ENCODE results near the gene NT5DC2. TPM values are rescaled to one million over a fixed set of nuclear protein-coding genes. Genes with fewer than 3 reads are reported as not detected.

NT5DC2 gene
- total RNA-seq, 2 donors from 2014 or later = 47.6 to 83.4 TPM

DNA sequence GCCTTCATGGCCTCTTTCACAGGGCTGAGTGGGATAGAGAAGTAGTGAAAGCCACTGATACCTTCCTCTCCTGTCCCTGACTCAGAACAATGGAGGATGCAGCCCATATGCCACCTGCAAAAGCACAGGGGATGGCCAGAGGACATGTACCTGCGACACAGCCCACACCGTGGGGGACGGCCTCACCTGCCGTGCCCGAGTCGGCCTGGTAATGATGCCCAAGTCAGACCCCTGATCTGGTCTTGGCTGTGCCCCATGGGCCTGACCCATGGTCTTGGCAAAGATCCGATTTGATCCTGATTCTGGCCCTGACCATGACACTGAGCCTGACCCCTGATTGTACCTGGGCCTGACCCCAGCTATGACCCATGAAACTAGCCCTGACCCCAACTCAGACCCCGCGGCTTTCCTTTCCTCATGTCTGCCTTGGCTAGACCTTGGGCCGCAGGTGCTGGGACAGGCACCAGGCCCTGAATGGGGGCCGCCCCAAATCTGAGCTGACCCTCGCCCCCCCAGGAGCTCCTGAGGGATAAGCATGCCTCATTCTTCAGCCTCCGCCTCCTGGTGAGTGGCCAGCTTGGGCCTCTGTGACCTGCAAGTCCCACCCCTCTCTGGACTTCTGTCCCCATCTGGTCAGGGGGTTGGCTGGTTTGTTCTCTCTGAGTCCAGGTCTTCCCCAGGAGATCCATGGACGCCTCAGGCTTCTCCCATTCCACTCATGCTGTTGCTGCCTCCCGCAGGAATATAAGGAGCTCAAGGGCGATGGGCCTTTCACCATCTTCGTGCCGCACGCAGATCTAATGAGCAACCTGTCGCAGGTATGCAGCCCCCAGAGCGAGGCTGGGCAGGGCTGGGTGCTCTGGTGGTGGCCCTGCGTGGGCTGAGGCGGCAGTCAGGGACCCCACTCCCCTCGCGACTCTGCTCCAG, 15.6 kb downstream of the NT5DC2 start:
- no peaks in the 10 kb centered on the region for H3K36me3 ChIP-seq

DNA sequence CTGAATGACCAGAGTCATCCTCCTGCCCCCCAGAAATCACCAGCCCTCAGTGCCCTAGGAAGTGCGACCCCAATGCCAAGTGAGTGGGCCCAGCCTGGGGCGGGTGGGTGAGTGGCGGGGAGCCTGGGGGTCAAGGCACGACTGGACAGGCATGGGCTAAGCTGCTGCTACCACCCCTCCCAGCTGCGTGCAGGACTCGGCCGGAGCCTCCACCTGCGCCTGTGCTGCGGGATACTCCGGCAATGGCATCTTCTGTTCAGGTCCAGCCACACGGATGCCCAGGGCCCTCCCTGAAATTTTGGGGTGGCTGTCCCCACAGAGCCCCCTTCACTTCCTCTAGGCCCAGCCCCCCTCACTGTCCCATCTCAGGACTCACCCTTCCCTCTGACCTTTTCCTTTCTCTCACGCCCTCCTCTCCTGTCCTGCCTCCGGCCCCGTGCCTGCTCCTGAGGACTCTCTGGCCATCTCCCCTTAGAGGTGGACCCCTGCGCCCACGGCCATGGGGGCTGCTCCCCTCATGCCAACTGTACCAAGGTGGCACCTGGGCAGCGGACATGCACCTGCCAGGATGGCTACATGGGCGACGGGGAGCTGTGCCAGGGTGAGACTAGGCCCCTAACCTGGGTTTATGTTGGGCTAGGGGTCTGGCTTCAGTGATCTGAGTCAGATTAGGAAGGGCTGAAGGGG, 17.0 kb downstream of the NT5DC2 start:
- Histone ChIP-seq H3K36me3 (no peaks in the 10 kb centered on the region), H3K27me3 (replicated peaks; ENCODE audit: insufficient read depth) (no peaks in the 10 kb centered on the region), H3K4me3 (no peak overlapping the region), H3K9me3 (no peaks in the 10 kb centered on the region), H3K27ac (no peak overlapping the region), H3K4me1 (ENCODE audit: control insufficient read depth in 1 of 2, low read depth in 2 of 2) (no peaks in the 10 kb centered on the region)
- TF ChIP-seq, protein P1, sequence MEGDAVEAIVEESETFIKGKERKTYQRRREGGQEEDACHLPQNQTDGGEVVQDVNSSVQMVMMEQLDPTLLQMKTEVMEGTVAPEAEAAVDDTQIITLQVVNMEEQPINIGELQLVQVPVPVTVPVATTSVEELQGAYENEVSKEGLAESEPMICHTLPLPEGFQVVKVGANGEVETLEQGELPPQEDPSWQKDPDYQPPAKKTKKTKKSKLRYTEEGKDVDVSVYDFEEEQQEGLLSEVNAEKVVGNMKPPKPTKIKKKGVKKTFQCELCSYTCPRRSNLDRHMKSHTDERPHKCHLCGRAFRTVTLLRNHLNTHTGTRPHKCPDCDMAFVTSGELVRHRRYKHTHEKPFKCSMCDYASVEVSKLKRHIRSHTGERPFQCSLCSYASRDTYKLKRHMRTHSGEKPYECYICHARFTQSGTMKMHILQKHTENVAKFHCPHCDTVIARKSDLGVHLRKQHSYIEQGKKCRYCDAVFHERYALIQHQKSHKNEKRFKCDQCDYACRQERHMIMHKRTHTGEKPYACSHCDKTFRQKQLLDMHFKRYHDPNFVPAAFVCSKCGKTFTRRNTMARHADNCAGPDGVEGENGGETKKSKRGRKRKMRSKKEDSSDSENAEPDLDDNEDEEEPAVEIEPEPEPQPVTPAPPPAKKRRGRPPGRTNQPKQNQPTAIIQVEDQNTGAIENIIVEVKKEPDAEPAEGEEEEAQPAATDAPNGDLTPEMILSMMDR (IDR thresholded peaks at IDR 0.05) = no peak
- ATAC-seq (ENCODE audit: insufficient number of reproducible peaks, low FRiP score, low read depth) (no peak), DNase-seq (ENCODE audit: low spot score) (no peak)

More for the DNA sequence above, 15.6 kb downstream of the NT5DC2 start:
- no peak overlapping the region for H3K4me3 ChIP-seq
- H3K9me3 ChIP-seq = no peaks in the 10 kb centered on the region
- H3K27me3 ChIP-seq (replicated peaks; ENCODE audit: insufficient read depth) = no peaks in the 10 kb centered on the region
- no peak for DNase-seq (ENCODE audit: low spot score)
- no peaks in the 10 kb centered on the region for H3K4me1 ChIP-seq (ENCODE audit: control insufficient read depth in 1 of 2, low read depth in 2 of 2)
- no peak for ATAC-seq (ENCODE audit: insufficient number of reproducible peaks, low FRiP score, low read depth)
- H3K27ac ChIP-seq = no peak overlapping the region
- TF ChIP-seq, protein P1 (IDR thresholded peaks at IDR 0.05) = no peak

DNA sequence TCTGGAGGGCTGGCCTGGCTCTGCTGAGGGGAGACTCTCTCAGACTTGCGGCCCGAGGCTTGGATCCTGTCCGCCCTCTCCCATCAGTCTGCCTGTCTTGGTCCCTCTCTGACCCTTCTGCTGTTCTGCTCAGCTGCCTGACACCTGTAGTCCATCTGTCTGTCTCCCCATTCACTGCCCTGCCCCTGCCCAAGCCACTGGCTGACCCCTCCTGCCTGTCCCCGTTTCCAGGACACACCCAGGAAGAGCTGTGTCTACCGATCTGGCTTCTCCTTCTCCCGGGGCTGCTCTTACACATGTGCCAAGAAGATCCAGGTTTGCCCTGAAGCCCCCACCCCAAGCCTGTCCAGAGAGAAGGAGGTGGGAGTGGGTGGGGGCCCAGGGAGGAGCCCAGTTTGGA, 18.5 kb downstream of the NT5DC2 start:
- Histone ChIP-seq H3K27ac (no peak overlapping the region), H3K4me1 (ENCODE audit: control insufficient read depth in 1 of 2, low read depth in 2 of 2) (no peaks in the 10 kb centered on the region), H3K4me3 (no peak overlapping the region), H3K9me3 (no peaks in the 10 kb centered on the region), H3K27me3 (replicated peaks; ENCODE audit: insufficient read depth) (no peaks in the 10 kb centered on the region), H3K36me3 (no peaks in the 10 kb centered on the region)
- no peak for DNase-seq (ENCODE audit: low spot score)
- ATAC-seq (ENCODE audit: insufficient number of reproducible peaks, low FRiP score, low read depth) = no peak
- TF ChIP-seq, protein P1 (IDR thresholded peaks at IDR 0.05) = no peak

DNA sequence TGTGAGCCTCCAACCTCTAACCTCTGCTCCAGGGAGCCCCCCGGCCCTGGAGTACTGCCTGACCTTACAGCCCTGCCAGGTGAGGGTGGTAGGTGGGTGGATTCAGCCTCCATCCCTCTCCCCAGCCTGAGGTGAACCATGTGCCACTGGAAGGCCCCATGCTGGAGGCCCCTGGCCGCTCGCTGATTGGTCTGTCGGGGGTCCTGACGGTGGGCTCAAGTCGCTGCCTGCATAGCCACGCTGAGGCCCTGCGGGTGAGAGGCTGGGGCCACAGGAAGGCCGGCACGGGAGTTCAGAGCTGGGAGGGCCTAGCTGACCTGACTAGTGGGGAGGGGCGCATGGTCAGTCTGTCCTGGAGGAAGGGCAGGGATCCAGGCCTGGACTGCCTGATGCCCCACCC, 19.1 kb downstream of the NT5DC2 start:
- TF ChIP-seq, protein P1 (IDR thresholded peaks at IDR 0.05) = no peak
- H3K4me3 ChIP-seq = no peak overlapping the region
- H3K27me3 ChIP-seq (replicated peaks; ENCODE audit: insufficient read depth) = no peaks in the 10 kb centered on the region
- DNase-seq (ENCODE audit: low spot score) = no peak
- H3K27ac ChIP-seq = no peak overlapping the region
- no peak for ATAC-seq (ENCODE audit: insufficient number of reproducible peaks, low FRiP score, low read depth)
- H3K4me1 ChIP-seq (ENCODE audit: control insufficient read depth in 1 of 2, low read depth in 2 of 2) = no peaks in the 10 kb centered on the region
- H3K9me3 ChIP-seq = no peaks in the 10 kb centered on the region
- H3K36me3 ChIP-seq = no peaks in the 10 kb centered on the region

DNA sequence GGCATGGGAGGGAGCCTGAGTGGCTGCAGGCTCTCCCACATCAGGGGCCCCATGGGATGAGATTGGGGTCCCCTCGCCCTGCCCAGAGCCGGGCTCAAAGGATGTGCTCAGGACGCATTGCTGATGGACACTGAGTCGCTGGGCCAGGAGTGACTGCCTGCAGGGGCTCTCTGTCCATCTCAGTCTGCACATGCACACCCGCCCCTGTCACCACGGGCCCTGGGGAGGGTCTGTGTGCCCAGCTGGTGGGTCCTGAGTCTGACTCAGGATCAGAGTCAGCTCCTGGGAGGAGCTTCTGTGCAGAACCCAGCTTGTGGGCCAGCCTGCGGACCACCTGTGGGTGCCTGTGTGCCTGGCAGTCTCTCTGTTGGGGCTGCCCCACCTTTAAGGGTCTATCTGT, 20.4 kb downstream of the NT5DC2 start:
- DNase-seq (ENCODE audit: low spot score) (no peak), ATAC-seq (ENCODE audit: insufficient number of reproducible peaks, low FRiP score, low read depth) (no peak)
- TF ChIP-seq, protein P1 (IDR thresholded peaks at IDR 0.05) = no peak
- H3K4me3 ChIP-seq = no peak overlapping the region
- no peaks in the 10 kb centered on the region for H3K36me3 ChIP-seq
- H3K9me3 ChIP-seq = no peaks in the 10 kb centered on the region
- no peak overlapping the region for H3K27ac ChIP-seq
- no peaks in the 10 kb centered on the region for H3K27me3 ChIP-seq (replicated peaks; ENCODE audit: insufficient read depth)
- no peaks in the 10 kb centered on the region for H3K4me1 ChIP-seq (ENCODE audit: control insufficient read depth in 1 of 2, low read depth in 2 of 2)

All from thoracic aorta (tissue), 2 donors.